Kidney (tissue), 14 donors: ENCODE measurements around the gene NRXN3. TPM values are rescaled to one million over a fixed set of nuclear protein-coding genes. Genes with fewer than 3 reads are reported as not detected.

Experiments
- DNase-seq, 5 donors: peaks; one replicate each; pipeline ENCODE4 v3.0.0-alpha.2; 2013 to 2020
- FAIRE-seq: peaks from 2 replicates; lab custom pipeline; 2012; peaks lifted over from hg19 to GRCh38; lab: Jason Lieb, UNC
- H3K27ac ChIP-seq, 2 donors: one replicate each; pipeline ENCODE4 v1.7.0; 2013; ENCODE audit warnings: low read depth in 2 of 2, low read length in 2 of 2, inconsistent platforms in 1 of 2
- H3K27me3 ChIP-seq: one replicate; pipeline ENCODE4 v1.7.1; 2013; ENCODE audit warnings: low read length, inconsistent platforms; ENCODE audit not compliant: control insufficient read depth, insufficient read depth
- H3K36me3 ChIP-seq, 3 donors: one replicate each; pipeline versions ENCODE4 v1.7.0 to v1.7.1; 2013; ENCODE audit warnings: low read length in 3 of 3, control low read depth in 1 of 3, inconsistent platforms in 1 of 3; ENCODE audit not compliant: insufficient read depth in 3 of 3, control insufficient read depth in 2 of 3
- H3K4me1 ChIP-seq, 3 donors: one replicate each; pipeline versions ENCODE4 v1.7.0 to v1.7.1; 2013; ENCODE audit warnings: low read length in 3 of 3, inconsistent platforms in 1 of 3, low read depth in 1 of 3; ENCODE audit not compliant: control insufficient read depth in 2 of 3, insufficient read depth in 2 of 3
- H3K4me3 ChIP-seq, 3 donors: one replicate each; pipeline versions ENCODE4 v1.7.0 to v1.8.1; 2013; ENCODE audit warnings: low read length in 3 of 3, control low read depth in 1 of 3, inconsistent platforms in 1 of 3
- H3K9ac ChIP-seq, 3 donors: one replicate each; pipeline versions ENCODE4 v1.7.0 to v1.7.1; 2013; ENCODE audit warnings: low read length in 3 of 3, control low read depth in 1 of 3, inconsistent platforms in 1 of 3
- H3K9me3 ChIP-seq, 3 donors: one replicate each; pipeline versions ENCODE4 v1.7.0 to v1.7.1; 2013; ENCODE audit warnings: low read length in 3 of 3, control low read depth in 1 of 3, inconsistent platforms in 1 of 3; ENCODE audit not compliant: control insufficient read depth in 2 of 3, insufficient read depth in 1 of 3
- intact Hi-C: fragments of 100-400 bp; cut with DNase I; formaldehyde crosslinking; loops from one replicate; pipeline ENCODE4 v1.11.1; 2022
- polyA plus RNA-seq: library from polyadenylated mRNA; stranded (reverse); fragments of 350-450 nt; fragmentation: Illumina TruSeq; extraction: RNeasy Lipid Tissue Mini Kit (QIAGEN cat#74804); gene quantifications from one replicate; pipeline ENCODE4 v1.2.3, GENCODE V29; 2014; ENCODE audit warnings: low read depth, low replicate concordance; ENCODE audit not compliant: insufficient read depth
- total RNA-seq: library from RNA; stranded (reverse); fragmentation: NEBNext Ultra II Directional; extraction: Animal tissue kit (Norgen Biotek cat#: 25700); gene quantifications from one replicate; pipeline ENCODE4 v1.2.1, GENCODE V29; 2021
- TF ChIP-seq, protein P1 (sequence below): IDR thresholded peaks from 3 replicates; pipeline ENCODE4 v1.5.1; 2012; ENCODE audit warnings: mild to moderate bottlenecking, moderate library complexity, borderline replicate concordance; ENCODE audit not compliant: insufficient read depth; ENCODE audit errors: extremely low read depth
- donor health status: control.
- donor health status: control.
- donor health status: control.
- donor health status: control.
- donor health status: control.
- donor health status: DM: yes; HTN: yes; CAD: no.
- donor health status: Normal renal cell carcinoma (clear cell type).

NRXN3 gene
- total and polyA plus RNA-seq, 2 donors from 2014 or later = 1.5 to 2.4 TPM

GRCh38 chr14:79464468-79464867 lies 1294.3 kb downstream of the NRXN3 start:
- Histone ChIP-seq H3K9ac (no peak overlapping the region), H3K9me3 (no peaks in the 10 kb centered on the region), H3K27me3 (no peaks in the 10 kb centered on the region), H3K4me3 (no peak overlapping the region), H3K36me3 (no peaks in the 10 kb centered on the region), H3K4me1 (no peaks in the 10 kb centered on the region), H3K27ac (no peak overlapping the region)
- intact Hi-C loops = no loop called here
- TF ChIP-seq, protein P1, sequence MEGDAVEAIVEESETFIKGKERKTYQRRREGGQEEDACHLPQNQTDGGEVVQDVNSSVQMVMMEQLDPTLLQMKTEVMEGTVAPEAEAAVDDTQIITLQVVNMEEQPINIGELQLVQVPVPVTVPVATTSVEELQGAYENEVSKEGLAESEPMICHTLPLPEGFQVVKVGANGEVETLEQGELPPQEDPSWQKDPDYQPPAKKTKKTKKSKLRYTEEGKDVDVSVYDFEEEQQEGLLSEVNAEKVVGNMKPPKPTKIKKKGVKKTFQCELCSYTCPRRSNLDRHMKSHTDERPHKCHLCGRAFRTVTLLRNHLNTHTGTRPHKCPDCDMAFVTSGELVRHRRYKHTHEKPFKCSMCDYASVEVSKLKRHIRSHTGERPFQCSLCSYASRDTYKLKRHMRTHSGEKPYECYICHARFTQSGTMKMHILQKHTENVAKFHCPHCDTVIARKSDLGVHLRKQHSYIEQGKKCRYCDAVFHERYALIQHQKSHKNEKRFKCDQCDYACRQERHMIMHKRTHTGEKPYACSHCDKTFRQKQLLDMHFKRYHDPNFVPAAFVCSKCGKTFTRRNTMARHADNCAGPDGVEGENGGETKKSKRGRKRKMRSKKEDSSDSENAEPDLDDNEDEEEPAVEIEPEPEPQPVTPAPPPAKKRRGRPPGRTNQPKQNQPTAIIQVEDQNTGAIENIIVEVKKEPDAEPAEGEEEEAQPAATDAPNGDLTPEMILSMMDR = no peak
- FAIRE-seq (no peak), DNase-seq (no peak)

GRCh38 chr14:79465651-79466050 lies 1295.5 kb downstream of the NRXN3 start:
- intact Hi-C loops = no loop called here
- no peak overlapping the region for H3K9ac ChIP-seq
- FAIRE-seq (no peak), DNase-seq (no peak)
- H3K4me1 ChIP-seq = no peaks in the 10 kb centered on the region
- H3K4me3 ChIP-seq = no peak overlapping the region
- no peaks in the 10 kb centered on the region for H3K27me3 ChIP-seq
- TF ChIP-seq, protein P1 = no peak
- H3K27ac ChIP-seq = no peak overlapping the region
- H3K36me3 ChIP-seq = no peaks in the 10 kb centered on the region
- H3K9me3 ChIP-seq = no peaks in the 10 kb centered on the region

GRCh38 chr14:79466938-79467527 lies 1296.9 kb downstream of the NRXN3 start:
- H3K9ac ChIP-seq = no peak overlapping the region
- H3K4me1 ChIP-seq = no peaks in the 10 kb centered on the region
- no peaks in the 10 kb centered on the region for H3K9me3 ChIP-seq
- H3K36me3 ChIP-seq = no peaks in the 10 kb centered on the region
- TF ChIP-seq, protein P1 = no peak
- no peak for FAIRE-seq
- no peak overlapping the region for H3K4me3 ChIP-seq
- intact Hi-C loops = no loop called here
- DNase-seq = no peak
- no peaks in the 10 kb centered on the region for H3K27me3 ChIP-seq
- H3K27ac ChIP-seq = no peak overlapping the region

DNA sequence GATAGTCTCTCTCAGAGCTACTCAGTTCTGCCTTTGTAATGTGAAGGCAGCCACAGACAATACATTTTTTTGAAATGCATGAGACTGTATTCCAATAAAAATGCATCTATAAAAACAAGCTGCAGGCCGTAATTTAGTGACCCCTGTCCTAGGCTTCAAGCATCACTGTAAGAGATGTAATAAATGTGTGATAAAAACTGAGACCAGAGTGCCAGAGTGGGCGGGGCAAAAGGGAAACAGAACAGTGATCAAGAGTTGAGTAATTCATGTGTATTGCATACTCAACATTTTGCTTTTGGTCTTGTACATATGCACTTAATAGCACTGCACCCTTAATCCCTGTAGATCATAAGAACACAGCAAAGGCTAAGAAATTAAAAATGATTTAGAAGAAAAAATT lies 1297.7 kb downstream of the NRXN3 start:
- Histone ChIP-seq H3K4me3 (no peak overlapping the region), H3K36me3 (no peaks in the 10 kb centered on the region), H3K9ac (no peak overlapping the region), H3K27ac (no peak overlapping the region), H3K4me1 (no peaks in the 10 kb centered on the region), H3K27me3 (no peaks in the 10 kb centered on the region), H3K9me3 (no peaks in the 10 kb centered on the region)
- intact Hi-C loops = no loop called here
- peak in 2 of 5 donors; percentile 22 to 41 for DNase-seq
- TF ChIP-seq, protein P1 = no peak
- no peak for FAIRE-seq
